IMR-90 (cell line): ENCODE measurements around the gene FAM118A. TPM values are rescaled to one million over a fixed set of nuclear protein-coding genes. Genes with fewer than 3 reads are reported as not detected.

ENCODE experiments used
- ATAC-seq: fragments of 200-7000 bp; cut with Tn5 transposase; 2 replicates; pipeline ENCODE4 v1.9.1; 2020; ENCODE audit warnings: low read depth, mild to moderate bottlenecking, moderate library complexity
- BruUV-seq: library from RNA; stranded (reverse); fragments of 400-500 nt; replicated peaks from 2 replicates; lab custom pipeline; 2021; lab: Mats Ljungman, UMichigan
- CTCF ChIA-PET: fragments of 300-600 bp; formaldehyde crosslinking; extraction: SDS; loops from one replicate; lab custom pipeline; 2021; ENCODE audit warnings: antibody characterized with exemption; lab: Yijun Ruan, JAX
- POLR2A ChIA-PET: fragments of 300-600 bp; sonication (Branson Sonifier 250); formaldehyde crosslinking; loops from one replicate; lab custom pipeline; 2022; ENCODE audit warnings: antibody characterized with exemption; ENCODE audit not compliant: unreplicated experiment; lab: Charles Lee
- DNase-seq: peaks from one replicate; pipeline ENCODE4 v3.0.0; 2013
- H2AFZ ChIP-seq: replicated peaks from 2 replicates; pipeline ENCODE3; 2013; ENCODE audit warnings: low read length, mild to moderate bottlenecking; ENCODE audit not compliant: poor library complexity
- H2AK5ac ChIP-seq: 2 replicates; pipeline ENCODE4 v1.6.1; 2013; ENCODE audit warnings: low read depth, low read length, inconsistent platforms
- H2AK9ac ChIP-seq: replicated peaks from 2 replicates; pipeline ENCODE3; 2013; ENCODE audit warnings: mild to moderate bottlenecking, low read depth, low read length, moderate library complexity; ENCODE audit not compliant: poor library complexity
- H2BK120ac ChIP-seq: 2 replicates; pipeline ENCODE4 v1.6.1; 2013; ENCODE audit warnings: low read depth, low read length, inconsistent platforms
- H2BK15ac ChIP-seq: 3 replicates; pipeline ENCODE4 v1.6.1; 2013; ENCODE audit warnings: low read depth, low read length, inconsistent platforms
- H2BK20ac ChIP-seq: 2 replicates; pipeline ENCODE4 v1.6.1; 2013; ENCODE audit warnings: low read depth, mild to moderate bottlenecking, inconsistent platforms, low read length, moderate library complexity
- H2BK5ac ChIP-seq: 2 replicates; pipeline ENCODE4 v1.6.1; 2013; ENCODE audit warnings: mild to moderate bottlenecking, low read depth, low read length, inconsistent platforms; ENCODE audit not compliant: poor library complexity, severe bottlenecking
- H3K14ac ChIP-seq: replicated peaks from 2 replicates; pipeline ENCODE4 v1.6.1; 2013; ENCODE audit warnings: low read depth, low read length, inconsistent platforms
- H3K18ac ChIP-seq: 2 replicates; pipeline ENCODE4 v1.6.1; 2013; ENCODE audit warnings: low read depth, low read length, control low read depth
- H3K23ac ChIP-seq: 2 replicates; pipeline ENCODE4 v1.6.1; 2013; ENCODE audit warnings: low read depth, low read length, inconsistent platforms
- H3K27ac ChIP-seq: 2 replicates; pipeline ENCODE4 v1.5.1; 2013; ENCODE audit warnings: mild to moderate bottlenecking, control low read depth, low read length; ENCODE audit not compliant: insufficient read depth
- H3K27me3 ChIP-seq: 2 replicates; pipeline ENCODE4 v1.6.1; 2013; ENCODE audit warnings: low read length; ENCODE audit not compliant: control insufficient read depth, insufficient read depth
- H3K36me3 ChIP-seq: 2 replicates; pipeline ENCODE4 v1.6.1; 2013; ENCODE audit warnings: low read length, mixed read lengths; ENCODE audit not compliant: control insufficient read depth, insufficient read depth
- H3K4ac ChIP-seq: 2 replicates; pipeline ENCODE4 v1.6.1; 2013; ENCODE audit warnings: low read depth, low read length, inconsistent platforms
- H3K4me1 ChIP-seq: 2 replicates; pipeline ENCODE4 v1.6.1; 2013; ENCODE audit warnings: low read length, mixed read lengths; ENCODE audit not compliant: control insufficient read depth, insufficient read depth
- H3K4me2 ChIP-seq: 2 replicates; pipeline ENCODE4 v1.6.1; 2013; ENCODE audit warnings: low read depth, mild to moderate bottlenecking, control low read depth, low read length, moderate library complexity
- H3K4me3 ChIP-seq: 2 replicates; pipeline ENCODE4 v1.5.1; 2013; ENCODE audit warnings: low read depth, mild to moderate bottlenecking, control low read depth, low read length, moderate library complexity; ENCODE audit not compliant: insufficient read depth
- H3K56ac ChIP-seq: 2 replicates; pipeline ENCODE4 v1.6.1; 2013; ENCODE audit warnings: low read length, inconsistent platforms; ENCODE audit not compliant: insufficient read depth; ENCODE audit errors: extremely low read depth
- H3K79me1 ChIP-seq, 2 experiments: 2 replicates each; pipeline ENCODE4 v1.6.1; 2013; ENCODE audit warnings: low read length in 2 of 2, inconsistent platforms in 1 of 2, low read depth in 1 of 2
- H3K9ac ChIP-seq: 2 replicates; pipeline ENCODE4 v1.6.1; 2013; ENCODE audit warnings: low read depth, low read length, control low read depth
- H3K9me1 ChIP-seq: 2 replicates; pipeline ENCODE4 v1.6.1; 2013; ENCODE audit warnings: low read length, inconsistent platforms; ENCODE audit not compliant: insufficient read depth
- H3K9me3 ChIP-seq: 2 replicates; pipeline ENCODE4 v1.6.1; 2013; ENCODE audit warnings: low read length; ENCODE audit not compliant: control insufficient read depth, insufficient read depth
- H4K20me1 ChIP-seq: 2 replicates; pipeline ENCODE4 v1.6.1; 2013; ENCODE audit warnings: low read length, inconsistent platforms; ENCODE audit not compliant: insufficient read depth
- H4K5ac ChIP-seq: 2 replicates; pipeline ENCODE4 v1.6.1; 2013; ENCODE audit warnings: mild to moderate bottlenecking, low read depth, low read length, control low read depth
- H4K8ac ChIP-seq, 2 experiments: 2 replicates each; pipeline ENCODE4 v1.6.1; 2013; ENCODE audit warnings: low read depth in 2 of 2, low read length in 2 of 2, control low read depth in 1 of 2, inconsistent platforms in 1 of 2
- H4K91ac ChIP-seq: 2 replicates; pipeline ENCODE4 v1.6.1; 2013; ENCODE audit warnings: low read depth, low read length, inconsistent platforms; ENCODE audit not compliant: insufficient read depth
- BHLHE40 ChIP-seq: fragments of 150-350 bp; IDR thresholded peaks from 2 replicates; pipeline ENCODE4 v1.6.1; 2016; ENCODE audit warnings: mild to moderate bottlenecking, low read depth, low read length
- CEBPB ChIP-seq: IDR thresholded peaks from 2 replicates; pipeline ENCODE4 v1.6.1; 2012; ENCODE audit warnings: low read depth, low read length, improper control_type of control experiment
- CHD1 ChIP-seq: IDR thresholded peaks from 2 replicates; pipeline ENCODE4 v1.6.1; 2012; ENCODE audit warnings: low read depth, low read length, improper control_type of control experiment
- CTCF ChIP-seq: conservative IDR thresholded peaks from 2 replicates; pipeline ENCODE4 v1.5.1; 2012; ENCODE audit warnings: mild to moderate bottlenecking, low read depth, low read length, improper control_type of control experiment
- ELK1 ChIP-seq: fragments of 150-350 bp; IDR thresholded peaks from 2 replicates; pipeline ENCODE4 v1.6.1; 2016; ENCODE audit warnings: low read depth, mild to moderate bottlenecking, low read length, moderate library complexity, borderline replicate concordance
- FOS ChIP-seq: fragments of 150-350 bp; IDR thresholded peaks from 2 replicates; pipeline ENCODE4 v1.6.1; 2016; ENCODE audit warnings: low read depth, low read length
- MAFK ChIP-seq: IDR thresholded peaks from 2 replicates; pipeline ENCODE4 v1.6.1; 2012; ENCODE audit warnings: low read depth, low read length, improper control_type of control experiment
- MAZ ChIP-seq: IDR thresholded peaks from 2 replicates; pipeline ENCODE4 v1.6.1; 2012; ENCODE audit warnings: low read depth, mild to moderate bottlenecking, low read length, improper control_type of control experiment, moderate library complexity, borderline replicate concordance
- MXI1 ChIP-seq: IDR thresholded peaks from 2 replicates; pipeline ENCODE4 v1.6.1; 2012; ENCODE audit warnings: low read depth, mild to moderate bottlenecking, low read length, moderate library complexity, borderline replicate concordance
- NFE2L2 ChIP-seq: fragments of 150-350 bp; IDR thresholded peaks from 2 replicates; pipeline ENCODE4 v1.6.1; 2016; ENCODE audit warnings: low read depth, mild to moderate bottlenecking, low read length
- POLR2A ChIP-seq: IDR thresholded peaks from 2 replicates; pipeline ENCODE4 v1.6.1; 2012; ENCODE audit warnings: mild to moderate bottlenecking, low read depth, low read length
- RAD21 ChIP-seq: IDR thresholded peaks from 2 replicates; pipeline ENCODE4 v1.6.1; 2012; ENCODE audit warnings: low read length, improper control_type of control experiment
- RCOR1 ChIP-seq: IDR thresholded peaks from 2 replicates; pipeline ENCODE4 v1.6.1; 2012; ENCODE audit warnings: mild to moderate bottlenecking, low read length, improper control_type of control experiment; ENCODE audit not compliant: insufficient replicate concordance
- RFX5 ChIP-seq: IDR thresholded peaks from 2 replicates; pipeline ENCODE4 v1.8.0; 2012; ENCODE audit warnings: low read depth, mild to moderate bottlenecking, low read length, moderate library complexity
- SMC3 ChIP-seq: fragments of 150-350 bp; IDR thresholded peaks from 2 replicates; pipeline ENCODE4 v1.6.1; 2016; ENCODE audit warnings: low read depth, mild to moderate bottlenecking, antibody characterized with exemption, low read length, moderate library complexity
- USF2 ChIP-seq: fragments of 150-350 bp; IDR thresholded peaks from 2 replicates; pipeline ENCODE4 v1.6.1; 2017; ENCODE audit warnings: mild to moderate bottlenecking, antibody characterized with exemption, low read length, low read depth
- WGBS, 2 experiments: methylation state at CpG; one replicate each; pipeline versions ENCODE4 v1.1.5 to v1.1.7; 2013; ENCODE audit warnings: missing lambda C conversion rate in 2 of 2; ENCODE audit not compliant: insufficient read length in 1 of 2; ENCODE audit errors: extremely low coverage in 2 of 2; 5-methylcytosine and 5-hydroxymethylcytosine counted together
- dilution Hi-C: fragments of 300-500 bp; cut with HindIII; formaldehyde crosslinking; loops from one replicate; pipeline ENCODE4 v1.14.3; 2018; ENCODE audit warnings: low sequenced_read_pairs; ENCODE audit not compliant: unreplicated experiment
- in situ Hi-C: fragments of 300-500 bp; cut with MboI; formaldehyde crosslinking; loops from 3 replicates; pipeline ENCODE4 v1.14.3; 2019; ENCODE audit warnings: low sequenced_read_pairs, inconsistent platforms, mixed read lengths
- intact Hi-C: fragments of 100-400 bp; cut with micrococcal nuclease; formaldehyde crosslinking; loops from 2 replicates; pipeline ENCODE4 v1.10.0; 2022
- polyA plus RNA-seq, 3 experiments: library from polyadenylated mRNA; depleted of rRNA; stranded (reverse); fragments of >200 nt; gene quantifications; 2 replicates each; pipeline ENCODE4 v1.2.3, GENCODE V29; 2012; ENCODE audit warnings: low replicate concordance in 1 of 3
- total RNA-seq: library from RNA; depleted of rRNA; stranded (reverse); fragments of >200 nt; gene quantifications from 2 replicates; pipeline ENCODE4 v1.2.3, GENCODE V29; 2012

Gene FAM118A
- total and polyA plus RNA-seq, 2 of the 4 experiments (the other 2 are of a cell fraction): 20.6 to 95.6 TPM

- Histone ChIP-seq H2AK5ac (no peak overlapping the region), H3K9ac (peak overlapping the region; percentile 63), H4K8ac (peak overlapping the region; percentile 75 to 85; a peak in 3 of 4 replicates), H3K79me1 (peaks cover 27 to 78% of the 10 kb centered on the region in 2 experiments), H3K56ac (peak overlapping the region; percentile 43; the same call in 1 of the 2 replicates), H3K36me3 (peaks cover 19% of the 10 kb centered on the region), H4K5ac (peak overlapping the region; percentile 66), H2AFZ (peak overlapping the region; percentile 80), H3K23ac (peak overlapping the region; percentile 86; the same call in 1 of the 2 replicates), H4K20me1 (peaks cover 19% of the 10 kb centered on the region; the same call in 1 of the 2 replicates), H2BK5ac (peak overlapping the region; percentile 84), H3K9me1 (peaks cover 20% of the 10 kb centered on the region), H3K9me3 (no peaks in the 10 kb centered on the region), H4K91ac (peak overlapping the region; percentile 61; the same call in 1 of the 2 replicates), H3K27ac (peak overlapping the region; percentile 78), H3K4me3 (no peak overlapping the region), H3K4ac (peak overlapping the region; percentile 76), H2BK120ac (peak overlapping the region; percentile 78), H3K27me3 (no peaks in the 10 kb centered on the region), H2BK20ac (peak overlapping the region; percentile 71; the same call in 1 of the 2 replicates), H3K14ac (peak overlapping the region; percentile 34; the same call in 1 of the 2 replicates), H2BK15ac (no peak overlapping the region), H3K18ac (peak overlapping the region; percentile 35), H3K4me1 (peaks cover 20% of the 10 kb centered on the region), H2AK9ac (peak overlapping the region; percentile 70), H3K4me2 (peak overlapping the region; percentile 45)
- WGBS, 2 experiments: 60% methylated on average over 1 of the region's 5 CpGs; no CpG with 5 or more reads in 1 of the 2 experiments
- peak; percentile 77 for DNase-seq
- intact Hi-C loops: no loop called here
- BruUV-seq: no TSS peak
- ChIA-PET CTCF (no interaction called here), POLR2A (no interaction called here)
- no peak for TF ChIP-seq POLR2A
- TF ChIP-seq USF2: no peak
- TF ChIP-seq MXI1: no peak
- no peak for TF ChIP-seq ELK1
- TF ChIP-seq CTCF: no peak
- no peak for TF ChIP-seq MAZ
- no peak for TF ChIP-seq BHLHE40
- no peak for TF ChIP-seq RFX5
- TF ChIP-seq RAD21: no peak
- TF ChIP-seq RCOR1: no peak
- no peak for TF ChIP-seq MAFK
- TF ChIP-seq NFE2L2: no peak
- no peak for TF ChIP-seq SMC3
- TF ChIP-seq FOS: no peak
- TF ChIP-seq CHD1: no peak
- no peak for TF ChIP-seq CEBPB
- ATAC-seq: peak; percentile 70
- dilution Hi-C loops: no loop called here
- in situ Hi-C loops: no loop called here
Observed at GRCh38 chr22:45319324-45319685, 9.6 kb downstream of the FAM118A start.
